Vagina (tissue), 2 donors: ENCODE data around the gene PCGF3.

Source experiments
- POLR2AphosphoS5 ChIP-seq, 2 donors: sonication (generic); formaldehyde crosslinking; IDR thresholded peaks; one replicate each; pipeline ENCODE4 v1.9.0; 2017; ENCODE audit warnings: antibody characterized with exemption in 2 of 2, mild to moderate bottlenecking in 2 of 2, low read depth in 1 of 2; ENCODE audit not compliant: insufficient read depth in 1 of 2
- TF ChIP-seq, protein P1 (sequence below), 3 experiments: fragments of 450-650 bp in 2 of 3; fragments of 200-600 bp in 1 of 3; sonication (generic) in 1 of 3; IDR thresholded peaks; one replicate each; pipeline ENCODE4 v1.5.1; 2017 to 2019; ENCODE audit warnings: antibody characterized with exemption in 3 of 3, mild to moderate bottlenecking in 2 of 3, moderate library complexity in 2 of 3

GRCh38 chr4:819401-820229 is 114.0 kb downstream of the PCGF3 start:
- TF ChIP-seq, protein P1, sequence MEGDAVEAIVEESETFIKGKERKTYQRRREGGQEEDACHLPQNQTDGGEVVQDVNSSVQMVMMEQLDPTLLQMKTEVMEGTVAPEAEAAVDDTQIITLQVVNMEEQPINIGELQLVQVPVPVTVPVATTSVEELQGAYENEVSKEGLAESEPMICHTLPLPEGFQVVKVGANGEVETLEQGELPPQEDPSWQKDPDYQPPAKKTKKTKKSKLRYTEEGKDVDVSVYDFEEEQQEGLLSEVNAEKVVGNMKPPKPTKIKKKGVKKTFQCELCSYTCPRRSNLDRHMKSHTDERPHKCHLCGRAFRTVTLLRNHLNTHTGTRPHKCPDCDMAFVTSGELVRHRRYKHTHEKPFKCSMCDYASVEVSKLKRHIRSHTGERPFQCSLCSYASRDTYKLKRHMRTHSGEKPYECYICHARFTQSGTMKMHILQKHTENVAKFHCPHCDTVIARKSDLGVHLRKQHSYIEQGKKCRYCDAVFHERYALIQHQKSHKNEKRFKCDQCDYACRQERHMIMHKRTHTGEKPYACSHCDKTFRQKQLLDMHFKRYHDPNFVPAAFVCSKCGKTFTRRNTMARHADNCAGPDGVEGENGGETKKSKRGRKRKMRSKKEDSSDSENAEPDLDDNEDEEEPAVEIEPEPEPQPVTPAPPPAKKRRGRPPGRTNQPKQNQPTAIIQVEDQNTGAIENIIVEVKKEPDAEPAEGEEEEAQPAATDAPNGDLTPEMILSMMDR (IDR thresholded peaks at IDR 0.05) = no peak
- TF ChIP-seq POLR2AphosphoS5 (IDR thresholded peaks at IDR 0.05; ENCODE audit: insufficient read depth in 1 of 2, low read depth in 1 of 2) = no peak
